Central memory CD8-positive, alpha-beta T cell (primary cell): ENCODE results near the gene PGBD1.

Experiments
- ATAC-seq: fragments of 150-1000 bp; cut with Tn5 transposase; replicated peaks from 2 replicates; pipeline ENCODE4 v1.10.0; 2022; ENCODE audit warnings: mild to moderate bottlenecking, moderate FRiP score, moderate number of reproducible peaks; ENCODE audit not compliant: poor library complexity, severe bottlenecking; ENCODE audit errors: extremely low read depth
- DNase-seq, 2 donors: peaks; one replicate each; pipeline ENCODE4 v3.0.0; 2021; ENCODE audit warnings: low spot score in 2 of 2
- H3K27ac Mint-ChIP-seq: one replicate; pipeline ENCODE4 v1.8.0; 2022; ENCODE audit warnings: low read depth, mild to moderate bottlenecking, moderate library complexity, mixed read lengths
- H3K27me3 Mint-ChIP-seq: one replicate; pipeline ENCODE4 v1.8.0; 2022; ENCODE audit warnings: mixed read lengths
- H3K36me3 Mint-ChIP-seq: one replicate; pipeline ENCODE4 v1.8.0; 2022; ENCODE audit warnings: mild to moderate bottlenecking, moderate library complexity, mixed read lengths; ENCODE audit not compliant: insufficient read depth
- H3K4me1 Mint-ChIP-seq: one replicate; pipeline ENCODE4 v1.8.0; 2022; ENCODE audit warnings: mixed read lengths
- H3K4me3 Mint-ChIP-seq: one replicate; pipeline ENCODE4 v1.8.0; 2022; ENCODE audit warnings: mild to moderate bottlenecking, moderate library complexity, mixed read lengths
- H3K9me3 Mint-ChIP-seq: one replicate; pipeline ENCODE4 v1.8.0; 2022; ENCODE audit warnings: mixed read lengths

PGBD1 gene

DNA sequence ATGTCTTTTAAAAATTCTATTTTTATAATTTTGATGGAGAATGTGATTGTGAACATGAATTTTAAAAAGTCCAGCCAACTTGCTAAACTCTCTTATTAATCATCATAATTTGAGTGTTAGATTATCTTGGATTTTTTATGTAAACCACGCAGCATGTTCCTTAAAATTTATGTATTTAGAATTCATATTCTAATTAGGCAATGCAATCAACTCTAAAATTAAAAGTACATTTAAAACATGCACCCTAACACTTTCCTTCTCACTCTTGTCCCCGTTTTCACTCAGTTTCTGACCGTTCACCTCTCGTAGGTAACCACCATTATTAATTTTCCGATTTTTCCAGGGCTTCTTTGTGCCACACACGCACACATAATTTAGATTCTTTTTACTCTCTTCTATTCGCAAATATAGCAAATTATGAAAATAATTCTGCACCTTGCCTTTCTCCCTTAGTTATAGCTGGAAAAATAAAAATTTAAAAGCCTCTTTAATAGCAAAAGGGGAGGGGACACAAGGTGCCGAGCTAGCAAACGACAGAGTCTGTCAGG is 68.0 kb downstream of the PGBD1 start:
- Mint-ChIP-seq H3K9me3 (no peaks in the 10 kb centered on the region), H3K27me3 (peaks cover 24% of the 10 kb centered on the region), H3K4me1 (peaks cover 34% of the 10 kb centered on the region), H3K27ac (peak overlapping the region; percentile 97), H3K4me3 (peak overlapping the region; percentile 99), H3K36me3 (peaks cover 6% of the 10 kb centered on the region)
- DNase-seq: no peak
- no peak for ATAC-seq

DNA sequence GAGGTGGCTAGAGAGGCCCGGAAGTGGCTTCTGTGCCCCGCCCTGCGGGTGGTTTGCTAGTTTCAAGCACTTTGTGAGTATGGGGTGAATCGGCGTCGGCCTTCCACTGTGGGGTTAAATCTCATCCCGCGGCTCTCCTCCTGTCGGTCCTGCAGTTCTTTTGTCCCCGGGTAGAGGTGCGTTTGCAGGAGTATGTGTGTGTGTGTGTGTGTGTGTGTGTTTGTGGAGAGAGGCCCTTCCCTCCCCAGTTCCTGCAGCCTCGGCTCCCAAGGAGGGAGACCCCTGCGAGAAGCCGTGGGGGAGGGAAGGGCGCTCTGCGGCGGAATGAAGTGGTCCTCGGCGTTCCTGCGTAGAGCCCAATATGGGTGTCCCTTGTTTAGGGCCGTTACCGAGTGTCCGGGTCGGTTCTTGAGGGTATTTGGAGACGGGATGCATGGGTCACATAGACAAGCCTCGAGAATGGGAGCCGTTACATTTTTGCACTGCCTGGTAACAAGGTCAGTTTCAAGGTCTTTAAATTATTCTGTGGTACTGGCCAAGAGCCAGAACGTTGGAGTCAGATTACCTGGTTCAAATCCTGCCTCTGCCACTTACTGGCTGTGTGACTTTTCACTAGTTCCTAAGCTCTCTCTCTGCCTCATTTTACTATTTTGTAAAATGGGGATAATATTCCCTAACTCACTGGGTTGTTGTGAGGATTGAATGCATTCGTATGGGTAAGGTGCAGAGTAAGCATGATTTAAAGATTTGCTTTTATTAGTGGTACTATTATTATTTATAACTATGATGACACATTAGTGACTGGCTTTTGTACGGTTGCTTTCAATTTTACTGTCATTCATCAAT is 68.7 kb downstream of the PGBD1 start, which contains the start of gene ZKSCAN3:
ZKSCAN3 (plus strand) TSS at position 56 of the 846 bp plus-strand sequence. CDS start 9,640 bp downstream, outside the sequence.
- peak; percentile 98 for ATAC-seq
- Mint-ChIP-seq H3K27me3 (peaks cover 19% of the 10 kb centered on the region), H3K36me3 (peaks cover 6% of the 10 kb centered on the region), H3K4me3 (peak within 1 kb of the TSS; percentile 99), H3K27ac (peak within 1 kb of the TSS; percentile 97), H3K4me1 (peaks cover 34% of the 10 kb centered on the region), H3K9me3 (no peaks in the 10 kb centered on the region)
- peak; percentile 59 for DNase-seq

- H3K27ac Mint-ChIP-seq: peak overlapping the region; percentile 97
- ATAC-seq (no peak), DNase-seq (no peak)
- no peaks in the 10 kb centered on the region for H3K9me3 Mint-ChIP-seq
- peaks cover 19% of the 10 kb centered on the region for H3K27me3 Mint-ChIP-seq
- H3K36me3 Mint-ChIP-seq: peaks cover 8% of the 10 kb centered on the region
- peak overlapping the region; percentile 99 for H3K4me3 Mint-ChIP-seq
- peaks cover 42% of the 10 kb centered on the region for H3K4me1 Mint-ChIP-seq
Observed at GRCh38 chr6:28351087-28351486, 69.7 kb downstream of the PGBD1 start.

DNA sequence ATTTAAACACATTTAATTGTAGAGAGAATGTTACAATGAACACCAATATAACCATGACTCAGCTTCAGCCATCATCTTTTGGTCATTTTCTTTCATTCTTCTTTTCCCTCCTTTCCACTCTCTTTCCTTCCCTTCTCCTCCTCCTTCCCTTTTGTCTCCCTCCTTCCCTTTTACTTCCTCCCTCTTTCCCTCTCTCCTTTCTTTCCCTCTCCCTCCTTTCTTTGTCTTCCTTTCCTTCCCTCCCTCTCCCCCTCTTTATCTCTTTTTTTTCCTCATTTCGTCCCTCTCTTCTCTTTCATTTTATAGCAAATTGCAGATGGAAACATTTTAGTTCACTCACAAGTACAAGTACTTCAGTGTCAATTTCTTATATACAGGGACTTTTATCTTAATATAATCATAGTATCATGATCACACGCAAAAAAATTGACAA is 70.1 kb downstream of the PGBD1 start:
- DNase-seq (no peak), ATAC-seq (no peak)
- H3K36me3 Mint-ChIP-seq: peaks cover 8% of the 10 kb centered on the region
- H3K27ac Mint-ChIP-seq: peak overlapping the region; percentile 97
- peaks cover 19% of the 10 kb centered on the region for H3K27me3 Mint-ChIP-seq
- peaks cover 45% of the 10 kb centered on the region for H3K4me1 Mint-ChIP-seq
- H3K9me3 Mint-ChIP-seq: no peaks in the 10 kb centered on the region
- H3K4me3 Mint-ChIP-seq: peak overlapping the region; percentile 99
